ENCODE measurements around the gene PPP4C. TPM values are rescaled to one million over a fixed set of nuclear protein-coding genes. Genes with fewer than 3 reads are reported as not detected.
"Not testable (repeated sequence)": the region's sequence is repeated elsewhere in the genome, so short reads cannot be mapped to it uniquely, and the experiment has no call there.

Gene PPP4C
- total RNA-seq = 214 and 244 TPM in 2 replicates

DNA sequence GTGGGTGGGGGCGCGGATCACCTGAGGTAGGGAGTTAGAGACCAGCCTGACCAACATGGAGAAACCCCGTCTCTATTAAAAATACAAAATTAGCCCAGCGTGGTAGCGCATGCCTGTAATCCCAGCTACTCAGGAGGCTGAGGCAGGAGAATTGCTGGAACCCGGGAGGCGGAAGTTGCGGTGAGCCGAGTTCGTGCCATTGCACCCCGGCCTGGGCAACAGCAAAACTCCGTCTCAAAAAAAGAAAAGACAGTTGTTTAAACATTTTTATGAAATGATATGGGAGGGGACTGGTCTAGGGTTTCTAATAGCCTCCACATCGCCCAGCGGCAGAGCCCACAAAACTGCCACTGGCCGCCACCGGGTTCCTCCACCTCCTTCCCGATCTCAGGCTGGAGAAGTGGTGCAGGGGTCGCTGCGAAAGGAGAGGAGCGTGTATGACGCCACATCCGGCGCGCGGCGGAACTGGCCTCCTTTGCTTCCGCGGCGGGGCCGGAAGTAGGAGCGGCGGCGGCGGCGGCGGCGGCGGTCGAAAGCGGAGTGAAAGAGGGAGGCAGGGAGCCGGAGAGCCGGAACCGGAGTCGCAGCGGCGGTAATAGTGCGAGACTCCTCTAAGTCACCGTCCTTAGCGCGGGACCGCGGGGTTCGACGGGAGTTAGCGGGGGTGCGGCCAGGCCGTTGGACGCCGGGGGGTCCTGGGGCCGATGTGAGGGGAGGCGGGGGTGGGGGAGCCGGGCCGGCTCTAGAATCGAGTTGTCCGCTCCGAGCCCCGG, at the start of gene PPP4C:
Gene PPP4C, plus strand, starts transcription at position 492 of the 773 bp plus-strand sequence. CDS start 384 bp downstream, outside the sequence.
- peak; percentile 69 to 91 for DNase-seq (ENCODE audit: low read depth in 2 of 2)

GRCh38 chr16:30026449-30026848, 49.3 kb upstream of the PPP4C start:
- no peak for DNase-seq (ENCODE audit: low read depth in 2 of 2)

GRCh38 chr16:30027588-30028437, 48.0 kb upstream of the PPP4C start:
- no peak for DNase-seq (ENCODE audit: low read depth in 2 of 2)

GRCh38 chr16:30028438-30029076, 47.2 kb upstream of the PPP4C start:
- no peak for DNase-seq (ENCODE audit: low read depth in 2 of 2)

- DNase-seq (ENCODE audit: low read depth in 2 of 2) = no peak
Observed at GRCh38 chr16:30030011-30030685, 45.6 kb upstream of the PPP4C start.

- no peak for DNase-seq (ENCODE audit: low read depth in 2 of 2)
Observed at GRCh38 chr16:30030841-30031413, 44.9 kb upstream of the PPP4C start, which contains the start of gene TLCD3B. Gene TLCD3B (minus strand): TSS chr16:30031271. CDS start chr16:30030527, 744 bp downstream.

GRCh38 chr16:30031477-30031918, 44.3 kb upstream of the PPP4C start:
- no peak for DNase-seq (ENCODE audit: low read depth in 2 of 2)

GRCh38 chr16:30032083-30032819, 43.5 kb upstream of the PPP4C start:
- DNase-seq (ENCODE audit: low read depth in 2 of 2) = peak; percentile 45 to 70

GRCh38 chr16:30033270-30033669, 42.5 kb upstream of the PPP4C start:
- no peak for DNase-seq (ENCODE audit: low read depth in 2 of 2)

DNA sequence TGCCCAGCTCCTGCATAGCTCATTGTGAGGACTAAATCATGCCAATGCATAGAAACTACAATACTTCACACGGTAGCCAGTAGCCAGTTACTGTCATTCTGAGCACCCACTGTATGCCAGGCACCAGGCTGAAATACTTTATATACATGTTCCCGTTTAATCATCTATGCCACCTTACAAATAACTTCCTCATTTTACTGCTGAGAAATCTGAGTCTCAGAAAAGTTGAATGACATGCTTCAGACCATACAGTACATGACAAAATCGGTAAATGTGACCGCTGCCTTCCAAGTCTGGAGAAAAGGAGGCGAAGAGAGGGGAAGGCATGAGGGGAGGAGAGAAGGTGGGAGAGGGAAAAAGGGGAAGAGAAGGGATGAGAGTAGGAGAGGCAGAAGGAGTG, 35.6 kb upstream of the PPP4C start:
- no peak for DNase-seq (ENCODE audit: low read depth in 2 of 2)

DNA sequence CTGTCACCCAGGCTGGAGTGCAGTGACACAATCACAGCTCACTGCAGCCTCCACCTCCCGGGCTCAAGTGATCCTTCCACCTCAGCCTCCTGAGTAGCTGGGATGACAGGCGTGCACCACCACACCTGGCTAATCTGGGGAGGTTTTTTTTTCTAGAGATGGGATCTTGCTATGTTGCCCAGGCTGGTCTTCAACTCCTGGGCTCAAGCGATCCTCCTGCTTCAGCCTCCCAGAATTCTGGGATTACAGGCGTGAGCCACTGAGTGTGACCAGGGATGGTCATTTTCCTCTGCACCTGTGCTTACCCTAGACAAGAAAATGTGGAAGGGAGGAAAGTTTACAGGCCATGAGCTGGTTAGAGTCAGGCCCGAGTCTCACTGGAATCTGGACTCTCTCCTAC, 35.1 kb upstream of the PPP4C start:
- not testable (repeated sequence) for DNase-seq (ENCODE audit: low read depth in 2 of 2)

- peak; percentile 38 to 60 for DNase-seq (ENCODE audit: low read depth in 2 of 2)
Observed at GRCh38 chr16:30041841-30042240, 34.0 kb upstream of the PPP4C start.

DNA sequence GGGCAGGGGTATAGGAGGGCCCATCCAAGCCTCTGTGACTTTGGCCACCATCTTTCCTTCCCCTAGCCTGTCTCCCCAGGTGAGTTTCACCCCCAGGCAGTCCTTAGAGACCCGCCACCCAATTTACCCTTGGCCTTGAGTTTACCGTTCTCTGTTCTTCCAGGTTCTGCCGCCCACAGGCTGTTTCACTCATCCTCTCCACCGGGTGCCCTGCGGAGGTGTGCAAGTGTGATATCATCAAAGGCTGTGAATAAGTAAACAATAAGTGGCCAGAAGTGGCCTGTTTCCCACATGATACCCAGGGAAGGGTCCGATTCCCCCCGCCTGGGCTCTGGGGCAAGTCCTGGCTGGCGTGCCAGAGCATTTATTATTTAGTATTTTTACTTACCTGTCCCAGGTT, 29.6 kb upstream of the PPP4C start:
- no peak for DNase-seq (ENCODE audit: low read depth in 2 of 2)

DNA sequence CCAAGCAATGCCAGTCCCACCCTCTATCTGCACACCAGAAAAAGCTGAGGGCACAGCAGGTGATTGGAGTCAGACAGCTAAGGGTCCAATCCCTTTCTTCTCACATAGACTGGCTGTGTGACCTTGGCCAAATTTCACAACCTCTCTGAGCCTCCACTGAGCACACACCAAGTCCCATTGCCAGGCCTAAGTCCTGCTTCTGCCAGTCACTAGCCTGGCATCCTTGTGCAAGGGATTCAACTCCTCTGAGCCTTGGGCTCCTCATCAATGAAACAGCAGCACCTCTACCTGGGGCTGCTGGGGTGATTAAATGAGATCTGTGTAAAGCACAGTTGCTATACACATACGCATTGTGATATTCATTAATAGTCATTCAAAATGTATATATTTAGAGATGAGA, 29.2 kb upstream of the PPP4C start:
- DNase-seq (ENCODE audit: low read depth in 2 of 2) = no peak

GRCh38 chr16:30049871-30050270, 25.9 kb upstream of the PPP4C start:
- no peak for DNase-seq (ENCODE audit: low read depth in 2 of 2)

- DNase-seq (ENCODE audit: low read depth in 2 of 2) = peak in 1 of 2 donors; percentile 78
Observed at GRCh38 chr16:30051518-30051917, 24.3 kb upstream of the PPP4C start.

- peak; percentile 72 to 91 for DNase-seq (ENCODE audit: low read depth in 2 of 2)
Observed at GRCh38 chr16:30052671-30053372, 23.0 kb upstream of the PPP4C start.

DNA sequence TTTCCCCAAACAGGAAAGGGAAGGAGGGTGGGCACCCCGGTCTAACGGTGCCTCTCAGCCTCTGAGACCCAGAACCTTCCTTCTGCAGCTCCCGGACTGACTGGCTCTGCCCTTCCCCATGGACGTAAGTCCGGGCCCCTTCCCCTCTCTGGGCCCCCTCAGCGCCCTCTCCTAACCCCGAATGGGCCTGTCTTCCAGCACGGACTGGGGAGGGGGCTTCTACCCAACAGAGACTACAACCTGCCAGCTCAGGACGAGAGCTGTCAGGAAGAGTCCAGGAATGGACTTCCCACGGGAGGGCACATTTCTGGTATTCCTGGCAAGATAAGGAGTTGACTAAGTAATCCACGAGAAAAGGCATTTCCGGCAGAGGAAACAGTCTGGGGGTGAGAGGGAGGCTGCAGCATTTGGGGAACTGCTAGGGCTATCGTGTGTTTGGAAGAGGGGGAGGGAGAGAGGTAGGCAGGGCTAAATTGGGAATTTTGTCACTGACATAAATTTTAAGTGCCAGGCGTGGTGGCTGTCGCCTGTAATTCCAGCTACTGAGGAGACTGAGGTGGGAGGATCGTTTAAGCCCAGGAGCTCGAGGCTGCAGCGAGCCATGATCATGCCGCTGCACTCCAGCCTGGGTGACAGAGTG, 22.3 kb upstream of the PPP4C start:
- peak in 1 of 2 donors; percentile 33 for DNase-seq (ENCODE audit: low read depth in 2 of 2)

DNA sequence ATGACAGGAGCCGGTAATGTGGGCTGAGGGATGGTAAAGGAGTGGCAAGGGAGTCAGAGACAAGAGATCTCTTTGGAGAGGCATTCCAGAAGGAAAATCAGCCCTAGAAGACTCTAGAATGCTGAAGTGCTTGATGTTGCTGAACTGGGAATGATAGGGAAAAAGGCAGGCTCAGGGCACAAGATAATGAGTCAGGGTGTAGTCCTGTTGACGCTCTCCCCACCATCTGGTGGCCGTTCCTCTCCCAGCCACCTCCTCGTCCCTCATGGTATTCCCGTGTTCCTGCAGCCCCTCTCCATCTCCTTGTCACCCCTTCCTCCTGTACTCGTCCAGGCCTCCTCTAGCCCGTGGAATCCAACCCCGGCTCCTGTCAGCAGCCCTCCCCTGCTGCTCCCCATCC, 21.3 kb upstream of the PPP4C start:
- DNase-seq (ENCODE audit: low read depth in 2 of 2) = no peak
